Loucy (cell line): ENCODE measurements around the gene C14orf119.

Experiments
- H2AFZ ChIP-seq: fragments of 200-600 bp; sonication (generic); 2 replicates; pipeline ENCODE4 v1.6.0; 2016; ENCODE audit warnings: antibody characterized with exemption, mild to moderate bottlenecking, low read length, moderate library complexity
- H3F3A ChIP-seq: fragments of 200-600 bp; 2 replicates; pipeline ENCODE4 v1.6.0; 2016; ENCODE audit warnings: antibody characterized with exemption, low read depth, mild to moderate bottlenecking
- H3K27me3 ChIP-seq: fragments of 200-600 bp; sonication (generic); 2 replicates; pipeline ENCODE4 v1.6.1; 2014; ENCODE audit warnings: low read length, mild to moderate bottlenecking; ENCODE audit not compliant: insufficient read depth, poor library complexity, severe bottlenecking
- H3K36me3 ChIP-seq: fragments of 200-600 bp; sonication (generic); 2 replicates; pipeline ENCODE4 v1.6.1; 2016; ENCODE audit warnings: low read length; ENCODE audit not compliant: insufficient read depth
- H3K4me1 ChIP-seq: fragments of 200-600 bp; sonication (generic); 2 replicates; pipeline ENCODE4 v1.5.1; 2014; ENCODE audit warnings: low read length, mild to moderate bottlenecking; ENCODE audit not compliant: insufficient read depth, poor library complexity, severe bottlenecking
- H3K4me2 ChIP-seq: fragments of 200-600 bp; sonication (generic); 2 replicates; pipeline ENCODE4 v1.6.0; 2014; ENCODE audit warnings: antibody characterized with exemption, low read length, low read depth, mild to moderate bottlenecking; ENCODE audit not compliant: poor library complexity, severe bottlenecking
- H3K4me3 ChIP-seq: fragments of 200-600 bp; sonication (generic); 2 replicates; pipeline ENCODE4 v1.5.1; 2014; ENCODE audit warnings: low read length, mild to moderate bottlenecking, mixed read lengths; ENCODE audit not compliant: poor library complexity, severe bottlenecking
- H3K79me2 ChIP-seq: fragments of 200-600 bp; sonication (generic); 2 replicates; pipeline ENCODE4 v1.6.1; 2014; ENCODE audit warnings: low read length; ENCODE audit not compliant: insufficient read depth
- H3K9ac ChIP-seq: fragments of 200-600 bp; sonication (generic); 2 replicates; pipeline ENCODE4 v1.6.0; 2014; ENCODE audit warnings: mild to moderate bottlenecking, low read depth, low read length, moderate library complexity; ENCODE audit not compliant: poor library complexity, severe bottlenecking
- H3K9me2 ChIP-seq: fragments of 200-600 bp; sonication (generic); replicated peaks from 2 replicates; pipeline ENCODE4 v1.6.1; 2016; ENCODE audit warnings: low read depth, low read length, mixed read lengths
- H3K9me3 ChIP-seq: fragments of 200-600 bp; sonication (generic); 2 replicates; pipeline ENCODE4 v1.6.1; 2014; ENCODE audit warnings: mild to moderate bottlenecking, antibody characterized with exemption, low read length, low read depth; ENCODE audit not compliant: insufficient read depth
- H4K20me1 ChIP-seq: fragments of 200-600 bp; sonication (generic); 2 replicates; pipeline ENCODE4 v1.6.0; 2014; ENCODE audit warnings: antibody characterized with exemption, low read length, mild to moderate bottlenecking; ENCODE audit not compliant: insufficient read depth, poor library complexity, severe bottlenecking
- CTCF ChIP-seq: fragments of 200-600 bp; sonication (generic); conservative IDR thresholded peaks from 2 replicates; pipeline ENCODE4 v1.5.1; 2014; ENCODE audit warnings: mild to moderate bottlenecking, antibody characterized with exemption, low read length
- EZH2phosphoT487 ChIP-seq: fragments of 200-600 bp; IDR thresholded peaks from 2 replicates; pipeline ENCODE4 v1.6.1; 2018; ENCODE audit warnings: antibody characterized with exemption, mild to moderate bottlenecking, moderate library complexity, borderline replicate concordance

C14orf119 gene

DNA sequence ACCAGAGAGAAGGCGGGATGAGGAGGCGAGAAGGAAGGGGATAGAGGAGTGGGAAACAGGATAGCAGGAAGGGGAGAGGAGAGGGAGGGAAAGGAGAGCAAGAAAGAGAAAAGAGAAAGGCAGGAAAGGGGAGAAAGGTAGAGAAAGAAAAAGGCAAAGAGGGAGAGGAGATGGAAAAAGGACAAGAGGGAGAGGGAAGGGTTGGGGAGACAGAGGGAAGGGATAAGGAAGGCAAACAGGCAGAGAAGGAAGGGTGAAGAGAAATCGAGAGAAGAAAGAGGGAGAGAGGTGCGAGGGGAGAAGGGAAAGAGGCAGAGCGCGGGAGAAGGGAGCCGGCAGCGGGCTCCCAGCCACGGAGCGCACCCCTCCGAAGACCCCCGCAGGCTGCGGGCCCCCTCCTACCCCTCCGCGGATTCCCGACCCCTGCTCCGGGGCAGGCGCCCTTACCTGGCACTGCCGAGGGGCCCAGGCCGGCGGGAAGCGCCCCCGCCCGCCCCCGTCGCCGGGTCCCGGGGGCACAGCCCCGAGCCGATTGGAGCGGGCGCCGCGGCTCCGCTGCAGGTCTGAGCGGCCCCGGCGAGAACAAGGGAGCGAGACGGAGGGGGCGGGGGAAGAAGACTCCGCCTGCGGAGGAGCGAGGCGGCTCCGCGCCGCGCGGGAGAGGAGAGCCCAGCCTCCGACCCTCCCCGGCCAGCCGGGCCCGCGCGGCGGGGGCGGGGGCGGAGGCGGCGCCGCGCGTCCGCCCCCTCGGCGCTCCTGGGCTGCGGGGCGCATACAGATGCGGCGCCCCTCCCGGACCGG, 38.1 kb upstream of the C14orf119 start, which contains the start of gene CDH24:
Gene CDH24, minus strand, starts transcription at position 565 of the 801 bp plus-strand sequence. CDS start 1,787 bp downstream, outside the sequence.
- Histone ChIP-seq H3F3A (no peaks in the 10 kb centered on the region), H2AFZ (peak within 1 kb of the TSS; percentile 43), H3K4me1 (peaks cover 13% of the 10 kb centered on the region), H4K20me1 (no peaks in the 10 kb centered on the region), H3K4me2 (peak within 1 kb of the TSS; percentile 95), H3K9me3 (no peaks in the 10 kb centered on the region), H3K36me3 (peaks cover 29% of the 10 kb centered on the region; the same call in 1 of the 2 replicates), H3K79me2 (no peaks in the 10 kb centered on the region), H3K4me3 (peak within 1 kb of the TSS; percentile 77), H3K9ac (peak within 1 kb of the TSS; percentile 77), H3K9me2 (no peaks in the 10 kb centered on the region), H3K27me3 (no peaks in the 10 kb centered on the region)
- TF ChIP-seq EZH2phosphoT487, result no peak
- TF ChIP-seq CTCF, result no peak

DNA sequence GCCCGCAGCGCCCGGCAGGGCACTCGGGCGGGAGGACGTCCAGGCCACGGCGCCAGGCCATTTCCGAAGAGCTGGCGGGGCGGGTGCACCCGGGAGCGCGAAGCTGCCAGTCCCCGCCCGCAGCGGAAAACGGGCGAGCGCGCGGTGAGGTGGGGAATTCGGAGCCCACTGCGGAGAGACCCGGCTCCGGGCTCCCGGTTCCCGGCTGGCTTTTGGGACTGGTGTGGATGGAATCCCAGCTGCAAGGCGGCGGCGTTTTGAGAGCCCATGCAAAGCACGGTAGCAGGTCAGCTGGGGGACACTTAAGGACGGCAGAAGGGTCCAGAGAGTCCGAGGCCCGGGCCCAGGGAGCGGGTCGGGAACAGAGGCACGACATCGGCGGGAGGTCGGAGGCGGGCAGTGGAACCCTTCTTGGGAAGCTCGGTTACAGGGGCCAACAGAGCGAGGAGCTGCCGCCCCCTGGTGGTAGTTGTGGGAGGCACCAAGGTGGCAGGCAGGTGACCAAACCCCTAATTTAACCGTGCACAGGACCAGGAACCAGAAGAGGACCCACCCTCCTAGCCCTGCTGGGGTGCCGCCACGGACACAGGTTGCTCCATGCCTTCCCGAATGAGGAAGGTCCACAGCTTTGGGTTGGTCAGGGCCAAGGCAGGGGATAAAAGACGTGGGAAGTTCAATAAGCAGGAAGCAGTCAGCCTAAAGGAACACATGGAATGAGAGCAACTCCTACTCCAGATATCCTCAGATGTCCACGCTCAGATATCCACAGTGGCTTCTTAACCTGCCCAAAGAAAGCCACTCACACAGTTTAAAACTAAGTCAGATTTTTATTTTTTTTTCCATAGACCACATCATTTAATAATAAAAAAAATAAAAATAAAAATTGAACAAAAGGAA, 37.3 kb upstream of the C14orf119 start:
- no peaks in the 10 kb centered on the region for H3K9me2 ChIP-seq
- no peaks in the 10 kb centered on the region for H3K27me3 ChIP-seq
- TF ChIP-seq EZH2phosphoT487, result no peak
- TF ChIP-seq CTCF, result peak; percentile 82
- peaks cover 13% of the 10 kb centered on the region for H3K4me1 ChIP-seq
- peaks cover 37% of the 10 kb centered on the region; the same call in 1 of the 2 replicates for H3K36me3 ChIP-seq
- H3K9ac ChIP-seq, result peak overlapping the region; percentile 77
- H4K20me1 ChIP-seq, result no peaks in the 10 kb centered on the region
- H3F3A ChIP-seq, result no peaks in the 10 kb centered on the region
- H3K79me2 ChIP-seq, result no peaks in the 10 kb centered on the region
- peak overlapping the region; percentile 43; the same call in 1 of the 2 replicates for H2AFZ ChIP-seq
- no peaks in the 10 kb centered on the region for H3K9me3 ChIP-seq
- peak overlapping the region; percentile 95 for H3K4me2 ChIP-seq
- peak overlapping the region; percentile 77 for H3K4me3 ChIP-seq

- H3K9me3 ChIP-seq, result no peaks in the 10 kb centered on the region
- no peaks in the 10 kb centered on the region for H3F3A ChIP-seq
- H2AFZ ChIP-seq, result no peak overlapping the region
- no peaks in the 10 kb centered on the region for H3K27me3 ChIP-seq
- no peak overlapping the region for H3K9ac ChIP-seq
- no peak overlapping the region for H3K4me2 ChIP-seq
- no peaks in the 10 kb centered on the region for H3K79me2 ChIP-seq
- no peak overlapping the region for H3K4me3 ChIP-seq
- H3K36me3 ChIP-seq, result peaks cover 46% of the 10 kb centered on the region; the same call in 1 of the 2 replicates
- peaks cover 13% of the 10 kb centered on the region for H3K4me1 ChIP-seq
- no peak for TF ChIP-seq EZH2phosphoT487
- TF ChIP-seq CTCF, result no peak
- H3K9me2 ChIP-seq, result no peaks in the 10 kb centered on the region
- H4K20me1 ChIP-seq, result no peaks in the 10 kb centered on the region
Observed at GRCh38 chr14:23058654-23059504, 36.4 kb upstream of the C14orf119 start.
